SU-DHL-6 (cell line): Measurements from ENCODE around the gene BICD1.

Source experiments
- H2AFZ ChIP-seq: fragments of 200-600 bp; sonication (generic); 2 replicates; pipeline ENCODE4 v1.6.1; 2014; ENCODE audit warnings: low read depth, mild to moderate bottlenecking, moderate library complexity, mixed read lengths, antibody characterized with exemption, low read length; ENCODE audit not compliant: severe bottlenecking
- H3F3A ChIP-seq: fragments of 200-600 bp; shearing (Covaris generic); 2 replicates; pipeline ENCODE4 v1.6.0; 2016; ENCODE audit warnings: antibody characterized with exemption, mild to moderate bottlenecking; ENCODE audit not compliant: insufficient read depth
- H3K27ac ChIP-seq: fragments of 200-600 bp; sonication (generic); 2 replicates; pipeline ENCODE4 v1.5.1; 2016; ENCODE audit warnings: low read depth, mild to moderate bottlenecking, low read length, moderate library complexity, mixed read lengths
- H3K27me3 ChIP-seq: fragments of 200-600 bp; sonication (generic), shearing (Covaris generic); 2 replicates; pipeline ENCODE4 v1.6.0; 2014; ENCODE audit warnings: mild to moderate bottlenecking, low read length
- H3K36me3 ChIP-seq: fragments of 200-600 bp; sonication (generic); 2 replicates; pipeline ENCODE4 v1.6.1; 2014; ENCODE audit warnings: mild to moderate bottlenecking, low read length, mixed read lengths
- H3K4me2 ChIP-seq: fragments of 300-600, 200-600 bp; shearing (Covaris generic), sonication (generic); 2 replicates; pipeline ENCODE4 v1.6.0; 2014; ENCODE audit warnings: low read length, low read depth, mild to moderate bottlenecking; ENCODE audit not compliant: poor library complexity, severe bottlenecking
- H3K4me3 ChIP-seq: fragments of 200-600 bp; sonication (generic); 2 replicates; pipeline ENCODE4 v1.5.1; 2014; ENCODE audit warnings: antibody characterized with exemption, low read length, mild to moderate bottlenecking, mixed read lengths; ENCODE audit not compliant: insufficient read depth, poor library complexity, severe bottlenecking
- H3K79me2 ChIP-seq: fragments of 200-600 bp; sonication (generic); 2 replicates; pipeline ENCODE4 v1.6.1; 2014; ENCODE audit warnings: mild to moderate bottlenecking, low read length, moderate library complexity; ENCODE audit not compliant: insufficient read depth
- H3K9ac ChIP-seq: fragments of 200-600 bp; sonication (generic); 2 replicates; pipeline ENCODE4 v1.7.0; 2014; ENCODE audit warnings: mild to moderate bottlenecking, low read length
- H3K9me2 ChIP-seq: fragments of 200-600 bp; sonication (generic); replicated peaks from 2 replicates; pipeline ENCODE4 v1.6.1; 2014; ENCODE audit warnings: low read length; ENCODE audit not compliant: insufficient read depth
- H3K9me3 ChIP-seq: fragments of 200-600 bp; sonication (generic); 2 replicates; pipeline ENCODE4 v1.6.1; 2014; ENCODE audit warnings: low read length, mixed read lengths; ENCODE audit not compliant: insufficient read depth
- H4K20me1 ChIP-seq: fragments of 200-600 bp; sonication (generic); 2 replicates; pipeline ENCODE4 v1.6.1; 2014; ENCODE audit warnings: low read depth, mild to moderate bottlenecking, antibody characterized with exemption, low read length, moderate library complexity, mixed read lengths
- EZH2phosphoT487 ChIP-seq: fragments of 200-600 bp; sonication (generic), shearing (Covaris generic); conservative IDR thresholded peaks from 2 replicates; pipeline ENCODE4 v1.6.1; 2018; ENCODE audit warnings: mild to moderate bottlenecking, antibody characterized with exemption, low read length, moderate library complexity, mixed read lengths
- TF ChIP-seq, protein P1 (sequence below): fragments of 200-600 bp; sonication (generic); IDR thresholded peaks from one replicate; pipeline ENCODE4 v1.5.1; 2017; ENCODE audit warnings: antibody characterized with exemption, mild to moderate bottlenecking, low read length, moderate library complexity; ENCODE audit not compliant: insufficient read depth, poor library complexity, severe bottlenecking

Gene BICD1

DNA sequence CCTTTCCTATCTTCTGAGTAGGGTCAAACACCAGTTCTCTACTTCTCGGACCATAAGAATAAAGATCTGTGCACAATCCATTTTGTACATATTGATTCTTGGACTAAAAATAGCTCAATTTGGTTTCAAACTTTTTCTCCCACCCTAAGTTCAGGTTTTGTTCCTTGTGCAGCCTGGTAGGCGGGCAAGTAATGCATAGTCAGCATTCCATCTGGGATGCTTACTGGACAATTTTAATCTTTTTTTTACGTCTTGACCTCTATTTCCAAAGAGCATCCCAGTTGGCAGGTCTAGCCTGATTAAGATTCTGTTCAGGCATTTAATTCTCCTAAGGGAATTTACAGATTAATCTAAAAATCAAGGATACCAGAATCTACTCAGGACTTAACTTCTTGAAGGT, 126.9 kb downstream of the BICD1 start:
- H3K4me3 ChIP-seq = no peak overlapping the region
- TF ChIP-seq EZH2phosphoT487 = no peak
- TF ChIP-seq, protein P1, sequence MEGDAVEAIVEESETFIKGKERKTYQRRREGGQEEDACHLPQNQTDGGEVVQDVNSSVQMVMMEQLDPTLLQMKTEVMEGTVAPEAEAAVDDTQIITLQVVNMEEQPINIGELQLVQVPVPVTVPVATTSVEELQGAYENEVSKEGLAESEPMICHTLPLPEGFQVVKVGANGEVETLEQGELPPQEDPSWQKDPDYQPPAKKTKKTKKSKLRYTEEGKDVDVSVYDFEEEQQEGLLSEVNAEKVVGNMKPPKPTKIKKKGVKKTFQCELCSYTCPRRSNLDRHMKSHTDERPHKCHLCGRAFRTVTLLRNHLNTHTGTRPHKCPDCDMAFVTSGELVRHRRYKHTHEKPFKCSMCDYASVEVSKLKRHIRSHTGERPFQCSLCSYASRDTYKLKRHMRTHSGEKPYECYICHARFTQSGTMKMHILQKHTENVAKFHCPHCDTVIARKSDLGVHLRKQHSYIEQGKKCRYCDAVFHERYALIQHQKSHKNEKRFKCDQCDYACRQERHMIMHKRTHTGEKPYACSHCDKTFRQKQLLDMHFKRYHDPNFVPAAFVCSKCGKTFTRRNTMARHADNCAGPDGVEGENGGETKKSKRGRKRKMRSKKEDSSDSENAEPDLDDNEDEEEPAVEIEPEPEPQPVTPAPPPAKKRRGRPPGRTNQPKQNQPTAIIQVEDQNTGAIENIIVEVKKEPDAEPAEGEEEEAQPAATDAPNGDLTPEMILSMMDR = no peak

DNA sequence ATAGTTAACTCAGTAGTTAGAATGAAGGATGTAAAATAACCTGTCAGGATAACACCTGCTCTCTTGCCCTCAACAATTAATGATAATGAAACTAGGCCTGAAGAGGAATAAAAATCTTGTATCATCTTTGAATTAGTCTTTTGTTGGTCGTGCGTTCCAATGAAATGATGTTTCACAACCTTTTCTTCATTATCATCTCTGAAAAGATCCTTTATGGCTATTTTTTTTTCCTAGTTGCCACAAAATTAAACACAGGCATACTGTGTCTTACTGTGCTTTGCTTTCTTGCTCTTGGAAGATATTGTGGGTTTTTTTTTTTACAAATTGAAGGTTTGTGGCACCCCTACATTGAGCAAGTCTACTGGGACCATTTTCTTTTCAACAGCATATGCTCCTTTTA, 128.6 kb downstream of the BICD1 start:
- H3K4me3 ChIP-seq = no peak overlapping the region
- H3K36me3 ChIP-seq = 0 out of 2 replicates have a peak, but pooled peaks cover 3% of the 10 kb centered on the region
- no peak overlapping the region for H3K9ac ChIP-seq
- H3K9me2 ChIP-seq = no peaks in the 10 kb centered on the region
- no peak for TF ChIP-seq EZH2phosphoT487
- TF ChIP-seq, protein P1 = no peak
- H3K4me2 ChIP-seq = no peak overlapping the region
- no peaks in the 10 kb centered on the region for H3F3A ChIP-seq
- no peaks in the 10 kb centered on the region for H3K27me3 ChIP-seq
- H3K79me2 ChIP-seq = peaks cover 19% of the 10 kb centered on the region
- H4K20me1 ChIP-seq = no peaks in the 10 kb centered on the region
- no peaks in the 10 kb centered on the region for H3K9me3 ChIP-seq
- H2AFZ ChIP-seq = no peak overlapping the region
- no peak overlapping the region for H3K27ac ChIP-seq

More for the DNA sequence above, 126.9 kb downstream of the BICD1 start:
- H3K27ac ChIP-seq = no peak overlapping the region
- H3K27me3 ChIP-seq = no peaks in the 10 kb centered on the region
- H3K36me3 ChIP-seq = 0 out of 2 replicates have a peak, but pooled peaks cover 3% of the 10 kb centered on the region
- no peaks in the 10 kb centered on the region for H3K9me3 ChIP-seq
- no peak overlapping the region for H2AFZ ChIP-seq
- peaks cover 18% of the 10 kb centered on the region for H3K79me2 ChIP-seq
- no peak overlapping the region for H3K9ac ChIP-seq
- no peaks in the 10 kb centered on the region for H4K20me1 ChIP-seq
- H3K9me2 ChIP-seq = no peaks in the 10 kb centered on the region
- H3K4me2 ChIP-seq = no peak overlapping the region
- H3F3A ChIP-seq = no peaks in the 10 kb centered on the region

DNA sequence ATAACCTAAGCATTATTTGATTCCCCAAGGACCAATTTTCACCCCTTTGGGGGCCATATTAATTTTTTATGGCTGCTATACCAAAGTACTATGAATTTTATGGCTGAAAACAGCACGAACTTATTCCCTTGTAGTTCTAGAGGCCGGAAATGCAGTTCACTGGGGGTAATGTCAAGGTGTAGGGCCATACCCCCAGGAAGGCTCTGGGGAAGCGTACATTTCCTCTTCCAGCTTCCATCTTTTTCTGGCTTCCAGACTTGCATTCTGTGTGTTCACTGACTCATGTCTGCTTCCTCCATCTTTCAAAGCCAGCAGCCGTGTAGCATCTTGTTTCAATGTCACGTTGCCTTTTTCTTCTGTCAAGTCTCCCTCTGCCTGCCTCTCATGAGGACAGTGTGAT, 133.5 kb downstream of the BICD1 start:
- H3K9ac ChIP-seq = no peak overlapping the region
- no peak overlapping the region for H3K4me2 ChIP-seq
- no peaks in the 10 kb centered on the region for H4K20me1 ChIP-seq
- H3K36me3 ChIP-seq = 0 out of 2 replicates have a peak, but pooled peaks cover 3% of the 10 kb centered on the region
- H3K27me3 ChIP-seq = no peaks in the 10 kb centered on the region
- H3K4me3 ChIP-seq = no peak overlapping the region
- peaks cover 7% of the 10 kb centered on the region; the same call in 1 of the 2 replicates for H3K79me2 ChIP-seq
- H2AFZ ChIP-seq = no peak overlapping the region
- H3K27ac ChIP-seq = no peak overlapping the region
- TF ChIP-seq, protein P1 = no peak
- no peak for TF ChIP-seq EZH2phosphoT487
- H3K9me3 ChIP-seq = no peaks in the 10 kb centered on the region
- H3F3A ChIP-seq = no peaks in the 10 kb centered on the region; the same call in 1 of the 2 replicates
- no peaks in the 10 kb centered on the region for H3K9me2 ChIP-seq

DNA sequence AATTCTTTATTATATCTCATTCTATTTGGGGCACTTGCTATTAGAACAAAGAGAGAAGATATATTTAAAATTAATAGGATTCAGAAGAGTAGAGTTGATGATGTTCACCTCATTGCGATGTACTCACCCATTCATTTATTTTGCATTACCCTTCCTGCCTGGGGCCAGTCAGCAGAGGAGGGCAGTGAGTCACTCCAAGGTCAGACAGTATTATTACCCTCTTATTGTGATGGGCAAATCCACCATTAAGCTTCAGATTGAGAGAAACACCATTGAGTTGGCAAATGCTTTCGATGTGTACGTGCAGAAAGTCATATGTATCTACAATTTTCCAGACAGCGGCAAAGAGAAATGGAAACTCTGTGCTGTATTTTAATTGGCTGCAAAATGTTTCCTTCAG, 134.2 kb downstream of the BICD1 start:
- Histone ChIP-seq H3K79me2 (peaks cover 7% of the 10 kb centered on the region; the same call in 1 of the 2 replicates), H2AFZ (no peak overlapping the region), H3K36me3 (0 out of 2 replicates have a peak, but pooled peaks cover 3% of the 10 kb centered on the region), H3K9me3 (no peaks in the 10 kb centered on the region), H3K27me3 (no peaks in the 10 kb centered on the region), H3F3A (no peaks in the 10 kb centered on the region; the same call in 1 of the 2 replicates), H3K4me3 (no peak overlapping the region), H4K20me1 (no peaks in the 10 kb centered on the region), H3K9me2 (no peaks in the 10 kb centered on the region), H3K9ac (no peak overlapping the region), H3K27ac (no peak overlapping the region), H3K4me2 (no peak overlapping the region)
- TF ChIP-seq, protein P1 = no peak
- TF ChIP-seq EZH2phosphoT487 = no peak
